NB4 (cell line): ENCODE results near the gene DLG1.
"Not testable (repeated sequence)": the region's sequence is repeated elsewhere in the genome, so short reads cannot be mapped to it uniquely, and the experiment has no call there.

Source experiments
- DNase-seq: peaks from one replicate; pipeline ENCODE4 v3.0.0; 2010; ENCODE audit warnings: low read depth
- H3K4me3 ChIP-seq: one replicate; pipeline ENCODE4 v1.5.1; 2011; ENCODE audit warnings: mild to moderate bottlenecking, low read depth, low read length, moderate library complexity
- CTCF ChIP-seq: IDR thresholded peaks from one replicate; pipeline ENCODE4 v1.5.1; 2012; ENCODE audit warnings: low read depth, low read length
- MAX ChIP-seq: IDR thresholded peaks from 2 replicates; pipeline ENCODE4 v1.6.1; 2011; ENCODE audit warnings: low read depth, low read length
- MYC ChIP-seq: IDR thresholded peaks from 2 replicates; pipeline ENCODE4 v1.6.1; 2011; ENCODE audit warnings: low read depth, low read length
- POLR2A ChIP-seq: IDR thresholded peaks from 2 replicates; pipeline ENCODE4 v1.6.1; 2011; ENCODE audit warnings: mild to moderate bottlenecking; ENCODE audit not compliant: insufficient read length; ENCODE audit errors: extremely low read depth

The DLG1 gene

GRCh38 chr3:197068077-197068476, 230.3 kb downstream of the DLG1 start:
- DNase-seq: no peak
- TF ChIP-seq MAX: no peak
- TF ChIP-seq MYC: no peak
- TF ChIP-seq POLR2A: no peak
- TF ChIP-seq CTCF: no peak

GRCh38 chr3:197064771-197065170, 233.6 kb downstream of the DLG1 start:
- H3K4me3 ChIP-seq: no peak overlapping the region
- TF ChIP-seq CTCF (no peak), POLR2A (no peak), MAX (no peak), MYC (no peak)
- no peak for DNase-seq

More at GRCh38 chr3:197068077-197068476, 230.3 kb downstream of the DLG1 start:
- no peak overlapping the region for H3K4me3 ChIP-seq

GRCh38 chr3:197062446-197062845, 236.0 kb downstream of the DLG1 start:
- TF ChIP-seq MAX: no peak
- no peak for TF ChIP-seq POLR2A
- no peak for TF ChIP-seq CTCF
- TF ChIP-seq MYC: no peak
- DNase-seq: no peak
- H3K4me3 ChIP-seq: no peak overlapping the region

GRCh38 chr3:197051637-197052036, 246.8 kb downstream of the DLG1 start:
- not testable (repeated sequence) for DNase-seq, H3K4me3 ChIP-seq

- no peak for DNase-seq
- TF ChIP-seq MYC: no peak
- no peak overlapping the region for H3K4me3 ChIP-seq
Measured at GRCh38 chr3:197050511-197050910, 247.9 kb downstream of the DLG1 start.

- H3K4me3 ChIP-seq: no peak overlapping the region
- TF ChIP-seq POLR2A (no peak), CTCF (no peak), MYC (no peak), MAX (no peak)
- DNase-seq: no peak
Measured at GRCh38 chr3:197042539-197042938, 255.9 kb downstream of the DLG1 start.

- no peak for DNase-seq
- no peak for TF ChIP-seq MAX
- no peak for TF ChIP-seq POLR2A
- no peak for TF ChIP-seq MYC
- TF ChIP-seq CTCF: no peak
- no peak overlapping the region for H3K4me3 ChIP-seq
Measured at GRCh38 chr3:197041875-197042488, 256.4 kb downstream of the DLG1 start.
